NCI-H1436 treated with DMSO at 0.1 percent for 48 hours (cell line): Measurements from ENCODE around the gene TBX2.

Experiments
- DNase-seq: peaks from one replicate; lab custom pipeline; 2025; lab: John Stamatoyannopoulos, UW

The TBX2 gene

GRCh38 chr17:61368832-61369450 lies 30.7 kb upstream of the TBX2 start:
- no peak for DNase-seq

- no peak for DNase-seq
Measured at GRCh38 chr17:61369751-61370150, 29.9 kb upstream of the TBX2 start.

- no peak for DNase-seq
Measured at GRCh38 chr17:61371179-61371578, 28.5 kb upstream of the TBX2 start.

- no peak for DNase-seq
Measured at GRCh38 chr17:61371606-61372005, 28.0 kb upstream of the TBX2 start.

GRCh38 chr17:61372436-61372835 lies 27.2 kb upstream of the TBX2 start:
- DNase-seq, result no peak

GRCh38 chr17:61376931-61377838 lies 22.5 kb upstream of the TBX2 start:
- DNase-seq, result no peak

- no peak for DNase-seq
Measured at GRCh38 chr17:61378658-61379456, 20.8 kb upstream of the TBX2 start.

GRCh38 chr17:61379457-61380216 lies 20.0 kb upstream of the TBX2 start:
- DNase-seq, result no peak

GRCh38 chr17:61380217-61380835 lies 19.3 kb upstream of the TBX2 start:
- no peak for DNase-seq

- DNase-seq, result no peak
Measured at GRCh38 chr17:61380836-61381525, 18.7 kb upstream of the TBX2 start.

GRCh38 chr17:61381537-61381936 lies 18.1 kb upstream of the TBX2 start:
- DNase-seq, result no peak

- no peak for DNase-seq
Measured at GRCh38 chr17:61382796-61383688, 16.6 kb upstream of the TBX2 start.

GRCh38 chr17:61383689-61384201 lies 15.9 kb upstream of the TBX2 start:
- DNase-seq, result no peak

- no peak for DNase-seq
Measured at GRCh38 chr17:61384354-61384691, 15.3 kb upstream of the TBX2 start.

- no peak for DNase-seq
Measured at GRCh38 chr17:61384692-61385576, 14.7 kb upstream of the TBX2 start.

- DNase-seq, result no peak
Measured at GRCh38 chr17:61385577-61386236, 13.9 kb upstream of the TBX2 start.

- DNase-seq, result no peak
Measured at GRCh38 chr17:61386251-61386650, 13.4 kb upstream of the TBX2 start.

GRCh38 chr17:61387011-61387410 lies 12.6 kb upstream of the TBX2 start:
- no peak for DNase-seq
